Activated CD8-positive, alpha-beta memory T cell treated with anti-CD3 and anti-CD28 coated beads for 36 hours (primary cell): ENCODE results near the gene TAF1A. TPM values are rescaled to one million over a fixed set of nuclear protein-coding genes. Genes with fewer than 3 reads are reported as not detected.
"Not testable (repeated sequence)": the region's sequence is repeated elsewhere in the genome, so short reads cannot be mapped to it uniquely, and the experiment has no call there.

Experiments
- CTCF ChIA-PET: fragments of 350-600 bp; sonication (Branson Sonifier 250); formaldehyde crosslinking; loops from one replicate; lab custom pipeline; 2021; ENCODE audit warnings: antibody characterized with exemption; lab: Charles Lee
- POLR2A ChIA-PET: fragments of 350-600 bp; sonication (Branson Sonifier 250); formaldehyde crosslinking; loops from one replicate; lab custom pipeline; 2021; ENCODE audit warnings: antibody characterized with exemption; lab: Charles Lee
- total RNA-seq, 2 experiments: library from RNA; stranded (reverse); gene quantifications; one replicate each; pipeline ENCODE4 v1.2.3, GENCODE V29; 2021

TAF1A gene
- total RNA-seq, 2 experiments from 2014 or later, result 22.8 to 25.2 TPM

DNA sequence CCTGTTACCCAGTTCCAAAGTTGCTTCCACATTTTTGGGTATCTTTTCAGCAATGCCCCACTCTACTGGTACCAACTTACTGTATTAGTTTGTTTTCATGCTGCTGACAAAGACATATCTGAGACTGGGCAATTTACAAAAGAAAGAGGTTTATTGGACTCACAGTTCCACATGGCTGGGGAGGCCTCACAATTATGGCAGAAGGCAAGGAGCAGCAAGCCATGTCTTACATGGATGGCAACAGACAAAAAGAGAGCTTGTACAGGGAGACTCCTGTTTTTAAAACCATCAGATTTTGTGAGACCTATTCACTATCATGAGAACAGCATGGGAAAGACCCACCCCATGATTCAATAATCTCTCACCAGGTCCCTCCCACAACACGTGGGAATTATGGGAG is 19.4 kb upstream of the TAF1A start:
- CTCF ChIA-PET, POLR2A ChIA-PET: not testable (repeated sequence)

DNA sequence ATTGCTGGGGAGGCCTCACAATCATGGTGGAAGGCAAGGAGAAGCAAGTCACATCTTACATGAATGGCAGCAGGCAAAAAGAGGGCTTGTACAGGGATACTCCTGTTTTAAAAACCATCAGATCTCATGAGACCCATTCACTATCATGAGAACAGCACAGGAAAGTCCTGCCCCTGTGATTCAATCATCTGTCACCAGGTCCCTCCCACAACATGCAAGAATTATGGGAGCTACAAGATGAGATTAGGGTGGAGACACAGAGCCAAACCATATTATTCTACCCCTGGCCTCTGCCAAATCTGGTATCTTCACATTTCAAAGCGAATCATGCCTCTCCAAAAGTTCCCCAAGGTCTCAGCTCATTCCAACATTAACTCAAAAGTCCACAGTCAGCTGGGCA is 17.0 kb upstream of the TAF1A start:
- ChIA-PET CTCF (no interaction called here), POLR2A (no interaction called here)

DNA sequence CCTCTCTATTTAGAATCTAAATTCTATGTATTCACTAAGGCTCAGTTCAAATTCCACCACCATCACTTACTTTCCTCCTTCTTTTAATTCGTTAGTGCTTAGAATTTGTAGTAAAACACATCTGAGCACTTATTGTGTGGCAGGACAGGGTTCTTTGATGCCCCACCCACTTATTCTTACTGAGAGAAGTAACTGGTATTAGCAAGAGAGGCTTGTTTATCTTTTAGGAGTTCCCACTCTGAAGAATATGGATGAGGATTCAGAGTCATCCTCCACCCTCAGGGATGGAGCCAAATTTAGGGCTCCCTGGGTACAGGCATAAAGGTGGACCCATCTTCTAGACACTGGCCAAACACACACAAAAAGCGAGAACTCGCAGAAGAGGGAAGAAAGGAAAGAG is 11.5 kb upstream of the TAF1A start:
- POLR2A ChIA-PET, result no interaction called here
- CTCF ChIA-PET, result no interaction called here

DNA sequence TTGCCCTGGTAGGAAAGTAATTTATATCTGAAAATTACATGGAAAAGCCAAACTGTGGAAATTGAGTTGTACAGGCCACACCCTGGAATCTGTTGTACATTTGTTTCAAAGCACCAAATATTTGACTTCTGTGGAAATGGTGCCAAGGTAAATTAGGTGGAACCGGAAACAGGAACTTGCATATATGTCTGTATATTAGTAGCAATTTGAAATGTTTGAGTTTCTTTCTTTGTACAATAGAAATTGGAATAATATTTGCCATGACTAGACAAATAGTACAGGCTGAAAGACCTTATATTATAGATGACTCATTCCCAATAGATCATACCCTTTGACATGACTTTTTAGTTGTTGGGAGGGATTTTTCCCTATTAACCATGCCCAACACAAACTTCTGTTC is 10.5 kb upstream of the TAF1A start:
- CTCF ChIA-PET, result no interaction called here
- POLR2A ChIA-PET, result interaction anchor here (0.6 kb wide), 1 partner anchor 27 kb away, joined by 6 read pairs; no protein-coding TSS in a partner anchor

DNA sequence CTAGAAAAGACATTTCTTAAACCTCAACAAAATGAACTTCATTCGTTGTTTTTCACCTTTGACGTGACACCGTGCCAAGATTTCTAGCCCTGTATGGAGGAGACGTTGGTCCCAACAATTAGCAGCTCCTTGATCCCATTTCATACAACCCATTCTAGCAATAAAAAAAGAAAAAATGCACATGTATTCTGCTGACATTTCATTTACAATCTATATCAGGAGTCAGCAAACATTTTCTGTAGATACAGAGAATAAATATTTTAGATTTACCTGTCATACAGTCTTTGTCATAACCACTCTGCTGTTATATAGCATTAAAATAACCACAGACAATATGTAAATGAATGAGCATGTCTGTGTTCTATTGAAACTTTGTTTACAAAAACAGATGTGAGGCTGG is 7.0 kb upstream of the TAF1A start:
- ChIA-PET CTCF (no interaction called here), POLR2A (no interaction called here)

DNA sequence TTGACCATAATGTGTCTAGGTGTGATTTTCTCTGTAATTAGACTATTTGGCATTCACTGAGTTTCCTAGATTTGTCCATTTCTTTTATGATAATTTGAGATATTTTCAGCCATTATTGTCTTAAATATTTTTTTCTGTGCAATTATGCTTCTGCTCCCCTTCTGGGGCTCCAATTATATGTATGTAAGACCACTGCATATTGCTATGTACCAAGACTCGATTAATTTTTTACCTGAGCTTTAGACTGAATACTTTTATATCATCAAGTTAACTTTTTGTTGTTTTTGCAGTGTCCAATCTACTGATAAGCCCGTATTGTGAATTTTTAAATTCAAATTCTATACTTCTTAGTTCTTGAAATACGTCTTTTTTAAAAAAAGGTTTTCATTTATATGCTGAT is 5.1 kb upstream of the TAF1A start:
- POLR2A ChIA-PET, result no interaction called here
- CTCF ChIA-PET, result no interaction called here

DNA sequence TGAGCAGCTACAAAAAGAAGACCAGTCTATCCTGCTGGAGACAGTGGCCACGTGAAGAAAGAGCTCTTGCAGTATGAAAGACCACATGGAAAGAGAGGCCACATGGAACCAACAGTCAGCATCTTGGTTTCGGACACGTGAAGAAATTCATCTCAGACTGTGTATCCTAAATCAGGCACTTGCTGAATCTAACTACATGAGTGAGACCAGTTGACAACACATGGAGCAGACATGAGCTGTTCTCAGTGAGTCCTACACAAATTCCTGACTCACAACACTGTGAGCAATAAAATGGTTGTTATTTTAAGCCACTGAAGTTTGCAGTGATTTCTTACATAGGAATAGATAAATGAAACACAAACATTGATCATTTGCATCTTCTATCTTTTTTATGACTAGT is 2.4 kb upstream of the TAF1A start:
- CTCF ChIA-PET, result interaction anchor here (0.8 kb wide), 1 partner anchor 42 kb away, joined by 3 read pairs; no protein-coding TSS in a partner anchor
- POLR2A ChIA-PET, result no interaction called here

DNA sequence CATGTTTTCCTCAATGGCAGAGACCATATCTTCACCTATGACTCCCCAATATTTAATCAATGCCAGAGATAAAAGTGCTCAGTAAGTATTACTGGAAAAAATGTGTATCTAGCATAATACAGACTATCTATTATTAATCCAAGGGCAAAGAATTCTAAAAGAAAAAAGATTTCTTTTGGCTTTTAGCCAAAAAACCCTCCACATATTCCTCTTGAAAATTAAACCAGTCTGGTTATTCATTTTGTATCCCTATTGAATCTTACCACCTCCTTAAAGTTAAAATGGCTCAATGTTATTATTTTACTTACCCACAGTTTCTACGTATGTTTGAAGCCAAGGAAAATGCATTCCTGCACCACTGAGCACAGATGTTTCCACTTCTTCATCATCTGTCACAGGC is 1.6 kb downstream of the TAF1A start:
- POLR2A ChIA-PET, result no interaction called here
- CTCF ChIA-PET, result no interaction called here

DNA sequence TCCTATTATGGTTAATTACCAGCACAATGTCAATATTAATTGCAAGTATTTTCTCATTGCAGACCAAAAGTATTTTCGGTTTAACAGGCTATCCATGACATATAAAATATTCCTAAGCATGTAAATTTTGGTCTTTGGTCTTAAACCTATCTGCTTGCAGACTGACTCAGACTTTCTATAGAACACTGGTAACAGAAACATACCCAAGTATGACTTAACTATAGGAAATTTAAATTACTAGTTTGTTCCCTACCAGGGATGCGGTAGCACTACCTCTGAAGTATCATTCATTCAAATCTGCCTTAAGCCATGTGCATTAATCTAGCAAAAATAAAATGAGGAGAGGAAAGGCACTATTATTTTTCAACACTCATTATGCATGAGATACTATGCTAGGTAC is 2.9 kb downstream of the TAF1A start:
- ChIA-PET CTCF (no interaction called here), POLR2A (no interaction called here)

DNA sequence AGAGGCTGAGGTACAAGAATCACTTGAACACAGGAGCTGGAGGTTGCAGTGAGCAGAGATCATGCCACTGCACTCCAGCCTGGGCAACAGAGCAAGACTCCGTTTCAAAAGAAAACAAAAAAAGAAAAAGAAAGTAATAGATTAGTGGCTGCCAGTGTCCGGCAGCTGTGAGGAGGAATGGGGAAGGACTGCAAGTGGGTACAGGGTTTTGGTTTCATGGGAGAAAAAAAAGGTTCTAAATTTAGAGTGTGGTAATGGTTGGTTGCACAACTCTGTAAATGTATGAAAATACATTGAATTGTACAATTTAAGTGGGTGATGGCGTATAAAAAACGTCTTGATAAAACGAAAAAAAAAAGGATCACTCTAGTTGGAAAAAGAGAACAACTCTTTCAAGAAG is 6.7 kb downstream of the TAF1A start:
- ChIA-PET CTCF (no interaction called here), POLR2A (no interaction called here)

DNA sequence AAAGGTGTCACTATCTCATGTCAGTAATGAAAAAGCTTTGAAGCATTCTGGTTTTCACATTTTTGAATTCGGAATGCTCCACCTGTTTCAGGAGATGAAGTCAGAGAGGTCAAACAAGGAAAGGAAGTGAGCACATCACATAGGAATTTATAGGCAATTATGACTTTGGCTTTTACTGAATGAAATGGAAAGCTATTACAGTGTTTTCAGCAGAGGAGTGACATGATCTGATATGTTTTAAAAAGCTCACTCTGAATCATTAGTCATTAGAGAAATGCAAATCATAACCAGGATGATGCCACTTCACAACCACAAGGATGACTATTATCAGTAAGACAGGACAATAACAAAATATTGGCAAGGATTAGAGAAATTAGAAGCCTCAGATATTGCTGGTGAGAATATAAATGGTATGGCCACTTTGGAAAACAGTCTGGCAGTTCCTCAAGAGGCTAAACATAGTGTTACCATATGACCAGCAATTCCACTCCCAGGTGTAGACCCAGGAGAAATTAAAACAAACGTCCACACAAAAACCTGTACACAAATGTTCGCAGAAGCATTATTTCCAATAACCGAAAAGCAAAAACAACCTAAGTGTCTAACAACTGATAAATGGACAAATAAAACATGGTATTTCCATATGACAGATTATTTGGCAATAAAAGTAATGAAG is 7.5 kb downstream of the TAF1A start:
- ChIA-PET POLR2A (no interaction called here), CTCF (no interaction called here)

DNA sequence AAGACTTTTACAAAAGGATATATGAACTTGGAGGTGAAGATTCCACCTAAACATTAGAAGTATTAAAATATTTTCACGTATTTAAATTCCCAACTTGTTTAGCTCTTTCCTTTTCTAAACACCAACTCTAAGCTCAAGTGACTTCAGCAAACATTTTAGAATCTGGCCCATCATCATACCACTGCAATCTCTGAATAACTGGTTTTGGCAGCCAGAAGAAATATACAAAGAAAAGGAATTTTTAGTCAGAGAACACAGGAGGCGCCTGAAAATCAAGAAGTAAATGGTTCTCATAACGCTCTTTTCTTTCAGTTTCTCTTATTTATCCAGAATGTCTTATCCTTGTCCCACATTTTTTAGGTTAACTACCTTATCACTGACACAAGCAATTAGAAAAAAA is 10.4 kb downstream of the TAF1A start:
- CTCF ChIA-PET, result interaction anchor here (1.2 kb wide), 1 partner anchor 16 kb away, joined by 4 read pairs; no protein-coding TSS in a partner anchor
- POLR2A ChIA-PET, result no interaction called here

DNA sequence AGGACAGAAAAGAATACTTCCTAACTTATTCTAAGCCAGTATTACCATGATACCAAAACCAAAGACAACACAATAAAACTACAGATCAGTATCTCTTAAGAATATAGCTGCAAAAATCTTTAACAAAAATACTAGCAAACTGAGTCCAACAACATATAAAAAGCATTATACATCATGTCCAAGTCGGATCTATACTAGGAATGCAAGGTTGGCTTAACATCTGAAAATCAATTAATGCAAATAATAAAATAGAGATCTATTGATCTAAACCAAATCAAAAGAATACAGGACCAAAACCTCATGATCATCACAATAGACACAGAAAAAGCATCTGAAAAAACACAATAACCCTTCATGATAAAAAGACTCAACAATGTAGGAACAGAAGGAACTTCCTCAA is 18.9 kb downstream of the TAF1A start:
- POLR2A ChIA-PET, result no interaction called here
- CTCF ChIA-PET, result interaction anchor here (1.5 kb wide), 1 partner anchor 14 kb away, joined by 4 read pairs; no protein-coding TSS in a partner anchor

DNA sequence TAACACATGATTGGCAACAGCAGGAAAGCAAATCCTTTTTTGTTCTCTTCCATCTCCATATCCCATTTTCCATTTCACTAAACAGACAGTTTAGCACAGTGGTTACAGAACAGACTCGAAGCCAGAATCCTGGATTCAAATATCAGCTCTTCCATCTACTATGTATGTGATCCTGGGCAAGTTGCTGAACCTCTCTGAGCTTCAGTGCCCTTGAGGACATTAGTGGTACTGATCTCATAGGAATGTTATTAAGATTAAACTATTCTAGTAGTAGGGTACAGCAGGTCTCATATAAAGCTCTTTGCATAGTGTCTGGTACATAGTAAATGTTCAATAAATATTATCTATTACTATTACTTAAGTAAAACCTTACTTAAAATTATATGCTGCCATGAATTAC is 28.1 kb downstream of the TAF1A start:
- ChIA-PET CTCF (no interaction called here), POLR2A (no interaction called here)

DNA sequence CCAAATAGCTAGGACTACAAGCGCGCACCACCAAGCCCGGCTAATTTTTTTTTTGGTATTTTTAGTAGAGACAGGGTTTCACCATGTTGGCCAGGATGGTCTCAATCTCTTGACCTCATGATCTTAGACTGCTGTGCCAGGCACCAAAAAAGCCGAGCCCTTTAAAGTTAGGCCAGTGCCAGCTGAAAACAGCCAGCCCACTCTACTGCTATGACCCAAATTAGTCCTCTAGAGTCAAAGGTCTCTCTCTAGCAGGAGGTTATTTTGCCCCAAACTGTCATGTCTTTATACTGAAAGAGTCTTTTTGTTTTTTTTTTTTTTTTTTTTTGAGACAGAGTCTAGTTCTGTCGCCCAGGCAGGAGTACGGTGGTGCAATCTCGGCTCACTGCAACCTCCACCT is 32.2 kb downstream of the TAF1A start:
- POLR2A ChIA-PET, result no interaction called here
- CTCF ChIA-PET, result no interaction called here

DNA sequence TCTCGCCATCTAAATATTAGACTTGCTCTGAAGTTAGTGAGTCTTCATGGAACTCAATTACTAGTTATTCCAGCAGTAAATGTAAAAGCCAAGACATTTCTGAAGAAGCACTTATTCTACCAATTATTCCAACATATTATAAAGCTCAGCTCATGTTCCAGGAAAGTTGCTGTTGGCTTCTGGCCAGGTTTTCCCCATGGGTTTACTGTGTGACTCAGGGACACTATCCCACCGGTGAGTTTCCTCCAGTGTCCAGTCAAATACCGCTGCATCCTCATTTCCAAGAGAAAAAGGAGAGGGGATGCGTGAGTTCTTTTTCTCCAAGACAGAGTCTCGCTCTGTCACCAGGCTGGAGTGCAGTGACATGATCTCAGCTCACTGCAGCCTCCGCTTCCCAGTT is 32.6 kb downstream of the TAF1A start:
- POLR2A ChIA-PET, result no interaction called here
- CTCF ChIA-PET, result interaction anchor here (1.0 kb wide), 1 partner anchor 13 kb away, joined by 4 read pairs; no protein-coding TSS in a partner anchor

DNA sequence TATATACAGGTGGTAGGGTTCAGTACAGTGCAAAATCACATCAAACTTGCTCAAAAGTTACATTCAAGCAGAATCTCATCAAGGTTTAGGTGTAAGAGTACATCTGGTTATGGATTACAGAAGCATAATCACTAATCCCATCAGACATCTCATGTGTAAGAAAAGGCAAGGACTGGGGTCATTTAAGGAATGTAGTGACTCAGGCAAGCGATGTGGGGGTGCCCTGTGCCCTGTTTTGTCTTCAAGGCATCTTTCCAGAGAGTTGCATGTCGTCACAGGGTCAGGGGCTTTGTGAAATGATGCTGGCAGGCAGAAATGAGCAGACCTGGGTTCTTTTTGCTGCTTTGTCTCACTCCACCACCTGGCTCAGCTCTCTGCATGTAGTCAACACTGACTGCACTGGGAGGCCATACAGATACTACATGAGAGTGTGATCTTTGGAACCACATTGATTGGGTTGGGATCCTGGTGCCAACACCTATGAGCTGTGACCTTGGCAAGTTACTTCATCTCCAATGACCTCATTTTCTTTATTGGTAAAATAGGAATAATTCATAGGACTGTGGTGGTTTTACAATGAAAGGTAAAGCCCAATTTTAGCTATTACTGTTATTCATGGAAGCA is 33.6 kb downstream of the TAF1A start:
- POLR2A ChIA-PET, result no interaction called here
- CTCF ChIA-PET, result interaction anchor here (1.0 kb wide), 1 partner anchor 14 kb away, joined by 4 read pairs; no protein-coding TSS in a partner anchor

DNA sequence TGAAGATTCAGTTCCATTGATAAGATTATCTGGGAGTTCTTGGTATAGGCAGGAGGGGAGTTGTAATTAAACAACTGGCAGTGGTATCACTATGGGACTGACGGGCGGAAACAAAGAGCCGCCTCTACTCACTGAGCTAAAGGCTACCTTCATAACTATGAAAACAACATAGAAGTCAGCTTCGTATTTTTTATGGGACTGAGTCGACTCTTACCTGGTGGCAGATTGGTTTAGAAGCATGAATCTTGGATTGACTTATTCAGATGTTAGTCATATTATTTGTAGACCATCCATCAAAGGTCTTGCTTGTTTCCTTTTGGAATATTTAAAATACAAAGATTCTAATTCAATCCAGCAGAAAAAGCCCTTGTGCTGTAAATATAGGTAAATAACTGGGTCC is 35.6 kb downstream of the TAF1A start:
- CTCF ChIA-PET, result no interaction called here
- POLR2A ChIA-PET, result no interaction called here

DNA sequence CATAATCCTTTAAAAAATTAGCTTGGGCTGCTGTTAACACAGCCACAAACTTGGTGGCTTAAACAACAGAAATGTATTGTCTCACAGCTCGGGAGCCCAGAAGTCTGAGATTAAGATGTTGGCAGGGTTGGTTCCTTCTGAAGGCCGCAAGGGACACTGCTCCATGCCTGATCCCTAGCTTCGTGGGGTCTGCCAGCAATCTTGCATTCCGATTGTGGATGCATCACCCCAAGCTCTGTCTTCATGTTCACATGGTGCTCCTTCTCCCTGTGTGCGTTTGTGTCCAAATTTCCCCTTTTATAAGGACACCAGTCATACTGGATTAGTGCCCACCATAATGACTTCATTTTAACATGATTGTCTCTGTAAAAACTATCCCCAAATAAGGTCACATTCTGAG is 36.9 kb downstream of the TAF1A start:
- POLR2A ChIA-PET, result no interaction called here
- CTCF ChIA-PET, result no interaction called here

DNA sequence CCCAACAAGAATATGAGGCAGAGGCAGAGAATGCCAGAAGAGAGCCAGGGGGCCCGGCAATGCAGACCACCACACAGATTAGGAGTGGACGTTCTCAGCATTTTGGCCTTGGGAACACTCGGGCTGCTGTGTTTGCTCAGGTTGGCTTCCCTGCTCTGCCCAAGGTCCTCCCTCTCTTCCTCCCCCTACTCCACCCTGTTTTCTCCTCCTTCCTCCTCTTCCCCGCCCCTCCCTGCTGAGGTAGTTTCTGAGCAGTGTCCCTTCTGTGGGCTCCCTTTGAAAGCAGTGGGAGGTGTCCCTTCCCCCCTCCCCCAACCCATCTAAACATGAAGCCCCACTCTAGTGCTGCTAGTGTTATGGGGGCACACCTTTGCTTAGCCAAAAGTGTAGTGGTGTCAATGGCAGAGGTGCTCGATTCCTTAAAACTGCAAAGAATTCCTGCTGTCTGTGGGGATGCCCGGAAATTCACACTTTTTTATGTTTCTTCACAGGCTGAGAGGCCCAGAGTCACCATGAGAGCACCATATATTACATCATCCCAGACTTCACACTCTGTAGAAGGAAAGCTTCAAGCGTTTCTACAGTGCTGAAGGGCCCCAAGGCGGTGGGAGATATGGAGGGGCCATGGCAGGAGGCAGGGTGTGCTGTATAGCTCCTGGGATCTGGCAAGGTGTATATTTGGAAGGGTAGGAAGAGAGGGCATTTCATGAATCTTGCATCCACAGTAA is 41.6 kb downstream of the TAF1A start, which contains the start of gene HHIPL2:
Gene HHIPL2 (minus strand): TSS at position 161 of the 728 bp plus-strand sequence. CDS start 60 bp downstream, at position 101.
- POLR2A ChIA-PET, result no interaction called here
- CTCF ChIA-PET, result no interaction called here

DNA sequence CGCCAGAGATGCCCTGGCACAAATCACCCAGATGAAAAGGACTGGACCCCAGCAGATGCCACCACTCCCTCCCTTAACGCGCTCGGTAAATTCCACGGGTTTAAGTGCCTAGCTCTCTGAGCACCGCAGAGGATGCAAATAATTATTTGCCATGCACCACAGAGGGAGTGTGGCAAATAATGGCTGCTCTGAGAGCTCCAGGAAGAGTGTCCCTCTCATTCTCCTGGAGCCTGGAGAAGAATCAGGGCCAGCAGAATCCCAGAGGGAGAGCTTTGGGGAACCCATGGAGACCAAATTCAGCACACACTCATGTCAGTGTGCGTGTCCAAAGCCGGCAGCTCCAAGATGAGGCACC is 42.5 kb downstream of the TAF1A start:
- POLR2A ChIA-PET, result no interaction called here
- CTCF ChIA-PET, result no interaction called here
